ENCODE measurements around the gene U2SURP. TPM values are rescaled to one million over a fixed set of nuclear protein-coding genes. Genes with fewer than 3 reads are reported as not detected.
A peak's percentile ranks its signal among the peaks of the same experiment; 100 is the strongest.
"Not testable (repeated sequence)": the region's sequence is repeated elsewhere in the genome, so short reads cannot be mapped to it uniquely, and the experiment has no call there.

Gene U2SURP
- total RNA-seq, 2 experiments from 2014 or later, result 106 to 120 TPM

- Mint-ChIP-seq H3K36me3 (ENCODE audit: low read depth) (peaks cover under 1% of the 10 kb centered on the region), H3K9me3 (no peaks in the 10 kb centered on the region), H3K4me3 (no peak overlapping the region), H3K27me3 (peaks cover 2% of the 10 kb centered on the region), H3K27ac (no peak overlapping the region), H3K4me1 (no peaks in the 10 kb centered on the region)
- POLR2A ChIA-PET, result no interaction called here
- CTCF ChIA-PET, result no interaction called here
- no peak for DNase-seq
Measured at GRCh38 chr3:143068059-143068458, 66.7 kb downstream of the U2SURP start.

- no peaks in the 10 kb centered on the region for H3K36me3 Mint-ChIP-seq (ENCODE audit: low read depth)
- H3K27ac Mint-ChIP-seq, result no peak overlapping the region
- ChIA-PET POLR2A (no interaction called here), CTCF (interaction anchor here (1.4 kb wide), 2 partner anchors 31 to 34 kb away, joined by 3 read pairs; no protein-coding TSS in a partner anchor)
- H3K9me3 Mint-ChIP-seq, result no peaks in the 10 kb centered on the region
- peaks cover 2% of the 10 kb centered on the region for H3K27me3 Mint-ChIP-seq
- no peak for DNase-seq
- no peaks in the 10 kb centered on the region for H3K4me1 Mint-ChIP-seq
- no peak overlapping the region for H3K4me3 Mint-ChIP-seq
Measured at GRCh38 chr3:143070977-143071551, 69.7 kb downstream of the U2SURP start.

GRCh38 chr3:143071776-143072175, 70.4 kb downstream of the U2SURP start:
- ChIA-PET POLR2A (no interaction called here), CTCF (interaction anchor here (1.4 kb wide), 1 partner anchor 34 kb away, joined by 3 read pairs; no protein-coding TSS in a partner anchor)
- Mint-ChIP-seq H3K27ac (no peak overlapping the region), H3K4me1 (no peaks in the 10 kb centered on the region), H3K4me3 (no peak overlapping the region), H3K9me3 (no peaks in the 10 kb centered on the region), H3K36me3 (ENCODE audit: low read depth) (no peaks in the 10 kb centered on the region), H3K27me3 (peaks cover 2% of the 10 kb centered on the region)
- no peak for DNase-seq

- CTCF ChIA-PET; POLR2A ChIA-PET; DNase-seq; H3K27ac Mint-ChIP-seq; H3K4me3 Mint-ChIP-seq; H3K9me3 Mint-ChIP-seq; H3K27me3 Mint-ChIP-seq; H3K4me1 Mint-ChIP-seq; H3K36me3 Mint-ChIP-seq (ENCODE audit: low read depth): not testable (repeated sequence)
Measured at GRCh38 chr3:143072298-143073020, 71.1 kb downstream of the U2SURP start.

- CTCF ChIA-PET; H3K36me3 Mint-ChIP-seq (ENCODE audit: low read depth); POLR2A ChIA-PET; H3K27ac Mint-ChIP-seq; H3K9me3 Mint-ChIP-seq; H3K27me3 Mint-ChIP-seq; DNase-seq; H3K4me1 Mint-ChIP-seq; H3K4me3 Mint-ChIP-seq: not testable (repeated sequence)
Measured at GRCh38 chr3:143073541-143073940, 72.2 kb downstream of the U2SURP start.

- H3K4me3 Mint-ChIP-seq, CTCF ChIA-PET, H3K27me3 Mint-ChIP-seq: not testable (repeated sequence)
Measured at GRCh38 chr3:143073983-143074382, 72.6 kb downstream of the U2SURP start.

GRCh38 chr3:143078883-143079282, 77.5 kb downstream of the U2SURP start:
- ChIA-PET POLR2A (no interaction called here), CTCF (interaction anchor here (0.7 kb wide), 1 partner anchor 194 kb away, joined by 3 read pairs; no protein-coding TSS in a partner anchor)
- Mint-ChIP-seq H3K27ac (no peak overlapping the region), H3K36me3 (ENCODE audit: low read depth) (no peaks in the 10 kb centered on the region), H3K4me1 (peaks cover 15% of the 10 kb centered on the region), H3K4me3 (no peak overlapping the region), H3K27me3 (peaks cover 3% of the 10 kb centered on the region), H3K9me3 (no peaks in the 10 kb centered on the region)
- no peak for DNase-seq

More at GRCh38 chr3:143073983-143074382, 72.6 kb downstream of the U2SURP start:
- POLR2A ChIA-PET; H3K4me1 Mint-ChIP-seq; H3K9me3 Mint-ChIP-seq; H3K27ac Mint-ChIP-seq; H3K36me3 Mint-ChIP-seq (ENCODE audit: low read depth); DNase-seq: not testable (repeated sequence)

- Mint-ChIP-seq H3K27me3 (peaks cover 3% of the 10 kb centered on the region), H3K4me1 (peaks cover 17% of the 10 kb centered on the region), H3K27ac (no peak overlapping the region), H3K36me3 (ENCODE audit: low read depth) (no peaks in the 10 kb centered on the region), H3K9me3 (peaks cover 4% of the 10 kb centered on the region), H3K4me3 (no peak overlapping the region)
- POLR2A ChIA-PET, result no interaction called here
- no peak for DNase-seq
- CTCF ChIA-PET, result no interaction called here
Measured at GRCh38 chr3:143080196-143080595, 78.8 kb downstream of the U2SURP start.

GRCh38 chr3:143081365-143081764, 80.0 kb downstream of the U2SURP start:
- POLR2A ChIA-PET, result no interaction called here
- peaks cover 17% of the 10 kb centered on the region for H3K4me1 Mint-ChIP-seq
- no peaks in the 10 kb centered on the region for H3K36me3 Mint-ChIP-seq (ENCODE audit: low read depth)
- CTCF ChIA-PET, result no interaction called here
- H3K27ac Mint-ChIP-seq, result no peak overlapping the region
- peaks cover 4% of the 10 kb centered on the region for H3K9me3 Mint-ChIP-seq
- peaks cover 3% of the 10 kb centered on the region for H3K27me3 Mint-ChIP-seq
- no peak overlapping the region for H3K4me3 Mint-ChIP-seq
- no peak for DNase-seq

GRCh38 chr3:143081844-143082778, 80.7 kb downstream of the U2SURP start:
- Mint-ChIP-seq H3K9me3 (peaks cover 4% of the 10 kb centered on the region), H3K27me3 (peaks cover 3% of the 10 kb centered on the region), H3K4me3 (peak overlapping the region; percentile 25), H3K36me3 (ENCODE audit: low read depth) (no peaks in the 10 kb centered on the region), H3K4me1 (peaks cover 17% of the 10 kb centered on the region), H3K27ac (peak overlapping the region; percentile 68)
- ChIA-PET CTCF (no interaction called here), POLR2A (no interaction called here)
- DNase-seq, result no peak

GRCh38 chr3:143083781-143084180, 82.4 kb downstream of the U2SURP start:
- peaks cover 3% of the 10 kb centered on the region for H3K27me3 Mint-ChIP-seq
- DNase-seq, result no peak
- H3K9me3 Mint-ChIP-seq, result peaks cover 4% of the 10 kb centered on the region
- no peak overlapping the region for H3K4me3 Mint-ChIP-seq
- no peaks in the 10 kb centered on the region for H3K36me3 Mint-ChIP-seq (ENCODE audit: low read depth)
- ChIA-PET CTCF (no interaction called here), POLR2A (no interaction called here)
- no peak overlapping the region for H3K27ac Mint-ChIP-seq
- H3K4me1 Mint-ChIP-seq, result peaks cover 17% of the 10 kb centered on the region

- CTCF ChIA-PET, result interaction anchor here (0.6 kb wide), 1 partner anchor 882 kb away, joined by 3 read pairs; no protein-coding TSS in a partner anchor
- no peak for DNase-seq
Measured at GRCh38 chr3:143084856-143085731, 83.7 kb downstream of the U2SURP start.

More at GRCh38 chr3:143084856-143085731, 83.7 kb downstream of the U2SURP start:
- POLR2A ChIA-PET, result no interaction called here
- Mint-ChIP-seq H3K36me3 (ENCODE audit: low read depth) (no peaks in the 10 kb centered on the region), H3K4me1 (peaks cover 17% of the 10 kb centered on the region), H3K9me3 (peaks cover 4% of the 10 kb centered on the region), H3K27me3 (peaks cover 3% of the 10 kb centered on the region), H3K4me3 (no peak overlapping the region), H3K27ac (no peak overlapping the region)
